ENCODE data around the gene TPSB2.

The TPSB2 gene

GRCh38 chr16:1214719-1215118 is 15.3 kb downstream of the TPSB2 start:
- H3K27me3 Mint-ChIP-seq, result peaks cover 10% of the 10 kb centered on the region
- DNase-seq (ENCODE audit: low spot score in 2 of 2), result no peak
- no peaks in the 10 kb centered on the region for H3K36me3 Mint-ChIP-seq
- H3K27ac Mint-ChIP-seq, result no peak overlapping the region
- no peak for ATAC-seq (ENCODE audit: low read depth)
- no peak overlapping the region for H3K4me3 Mint-ChIP-seq
- no peaks in the 10 kb centered on the region for H3K9me3 Mint-ChIP-seq
- no peaks in the 10 kb centered on the region for H3K4me1 Mint-ChIP-seq

- Mint-ChIP-seq H3K9me3 (no peaks in the 10 kb centered on the region), H3K4me3 (no peak overlapping the region), H3K36me3 (no peaks in the 10 kb centered on the region), H3K4me1 (no peaks in the 10 kb centered on the region), H3K27me3 (peaks cover 10% of the 10 kb centered on the region), H3K27ac (no peak overlapping the region)
- DNase-seq (ENCODE audit: low spot score in 2 of 2) (no peak), ATAC-seq (ENCODE audit: low read depth) (no peak)
These were observed 16.1 kb downstream of the TPSB2 start for GRCh38 chr16:1213796-1214372.

GRCh38 chr16:1213231-1213630 is 16.8 kb downstream of the TPSB2 start:
- DNase-seq (ENCODE audit: low spot score in 2 of 2), result no peak
- ATAC-seq (ENCODE audit: low read depth), result no peak
- Mint-ChIP-seq H3K4me1 (no peaks in the 10 kb centered on the region), H3K9me3 (no peaks in the 10 kb centered on the region), H3K4me3 (no peak overlapping the region), H3K27me3 (peaks cover 10% of the 10 kb centered on the region), H3K27ac (no peak overlapping the region), H3K36me3 (no peaks in the 10 kb centered on the region)

- no peaks in the 10 kb centered on the region for H3K9me3 Mint-ChIP-seq
- H3K27ac Mint-ChIP-seq, result no peak overlapping the region
- H3K4me1 Mint-ChIP-seq, result no peaks in the 10 kb centered on the region
- H3K4me3 Mint-ChIP-seq, result no peak overlapping the region
- DNase-seq (ENCODE audit: low spot score in 2 of 2), result no peak
- ATAC-seq (ENCODE audit: low read depth), result no peak
- H3K27me3 Mint-ChIP-seq, result peaks cover 10% of the 10 kb centered on the region
- H3K36me3 Mint-ChIP-seq, result no peaks in the 10 kb centered on the region
These were observed 17.3 kb downstream of the TPSB2 start for GRCh38 chr16:1212616-1213194.

GRCh38 chr16:1211451-1212268 is 18.3 kb downstream of the TPSB2 start:
- no peaks in the 10 kb centered on the region for H3K9me3 Mint-ChIP-seq
- DNase-seq (ENCODE audit: low spot score in 2 of 2), result no peak

GRCh38 chr16:1210461-1210860 is 19.5 kb downstream of the TPSB2 start:
- Mint-ChIP-seq H3K9me3 (no peaks in the 10 kb centered on the region), H3K27me3 (peaks cover 5% of the 10 kb centered on the region), H3K4me3 (no peak overlapping the region), H3K4me1 (no peaks in the 10 kb centered on the region), H3K27ac (no peak overlapping the region), H3K36me3 (no peaks in the 10 kb centered on the region)
- ATAC-seq (ENCODE audit: low read depth) (no peak), DNase-seq (ENCODE audit: low spot score in 2 of 2) (no peak)

More at GRCh38 chr16:1211451-1212268, 18.3 kb downstream of the TPSB2 start:
- Mint-ChIP-seq H3K4me3 (no peak overlapping the region), H3K27me3 (peaks cover 10% of the 10 kb centered on the region), H3K4me1 (no peaks in the 10 kb centered on the region), H3K27ac (no peak overlapping the region), H3K36me3 (no peaks in the 10 kb centered on the region)
- no peak for ATAC-seq (ENCODE audit: low read depth)

- Mint-ChIP-seq H3K4me1 (no peaks in the 10 kb centered on the region), H3K4me3 (no peak overlapping the region), H3K36me3 (no peaks in the 10 kb centered on the region), H3K27ac (no peak overlapping the region), H3K27me3 (peaks cover 2% of the 10 kb centered on the region), H3K9me3 (no peaks in the 10 kb centered on the region)
- DNase-seq (ENCODE audit: low spot score in 2 of 2) (no peak), ATAC-seq (ENCODE audit: low read depth) (no peak)
These were observed 20.9 kb downstream of the TPSB2 start for GRCh38 chr16:1209081-1209480.

- Mint-ChIP-seq H3K9me3 (no peaks in the 10 kb centered on the region), H3K27me3 (peaks cover 1% of the 10 kb centered on the region), H3K4me1 (no peaks in the 10 kb centered on the region), H3K27ac (no peak overlapping the region), H3K36me3 (no peaks in the 10 kb centered on the region), H3K4me3 (no peak overlapping the region)
- no peak for ATAC-seq (ENCODE audit: low read depth)
- no peak for DNase-seq (ENCODE audit: low spot score in 2 of 2)
These were observed 21.6 kb downstream of the TPSB2 start for GRCh38 chr16:1208239-1208830.

- DNase-seq (ENCODE audit: low spot score in 2 of 2), result no peak
- ATAC-seq (ENCODE audit: low read depth), result no peak
- Mint-ChIP-seq H3K36me3 (no peaks in the 10 kb centered on the region), H3K4me1 (no peaks in the 10 kb centered on the region), H3K9me3 (no peaks in the 10 kb centered on the region), H3K27me3 (peaks cover 1% of the 10 kb centered on the region), H3K4me3 (no peak overlapping the region), H3K27ac (no peak overlapping the region)
These were observed 23.2 kb downstream of the TPSB2 start for GRCh38 chr16:1206786-1207185.

GRCh38 chr16:1206326-1206725 is 23.7 kb downstream of the TPSB2 start:
- ATAC-seq (ENCODE audit: low read depth), result no peak
- Mint-ChIP-seq H3K27ac (no peak overlapping the region), H3K4me1 (no peaks in the 10 kb centered on the region), H3K4me3 (no peak overlapping the region), H3K9me3 (no peaks in the 10 kb centered on the region), H3K36me3 (no peaks in the 10 kb centered on the region), H3K27me3 (peaks cover 1% of the 10 kb centered on the region)
- DNase-seq (ENCODE audit: low spot score in 2 of 2), result no peak

- H3K9me3 Mint-ChIP-seq, result peaks cover 1% of the 10 kb centered on the region
- no peaks in the 10 kb centered on the region for H3K4me1 Mint-ChIP-seq
- DNase-seq (ENCODE audit: low spot score in 2 of 2) (no peak), ATAC-seq (ENCODE audit: low read depth) (no peak)
- H3K4me3 Mint-ChIP-seq, result no peak overlapping the region
- H3K36me3 Mint-ChIP-seq, result no peaks in the 10 kb centered on the region
- no peak overlapping the region for H3K27ac Mint-ChIP-seq
- H3K27me3 Mint-ChIP-seq, result peaks cover 1% of the 10 kb centered on the region
These were observed 25.1 kb downstream of the TPSB2 start for GRCh38 chr16:1204933-1205332.

- Mint-ChIP-seq H3K9me3 (peaks cover 4% of the 10 kb centered on the region), H3K4me3 (no peak overlapping the region), H3K27ac (no peak overlapping the region), H3K27me3 (peaks cover 1% of the 10 kb centered on the region), H3K36me3 (no peaks in the 10 kb centered on the region), H3K4me1 (peaks cover 3% of the 10 kb centered on the region)
- DNase-seq (ENCODE audit: low spot score in 2 of 2) (no peak), ATAC-seq (ENCODE audit: low read depth) (no peak)
These were observed 27.7 kb downstream of the TPSB2 start for GRCh38 chr16:1202274-1202673.

GRCh38 chr16:1201444-1201843 is 28.5 kb downstream of the TPSB2 start:
- H3K4me3 Mint-ChIP-seq, result no peak overlapping the region
- peaks cover 4% of the 10 kb centered on the region for H3K9me3 Mint-ChIP-seq
- H3K27me3 Mint-ChIP-seq, result peaks cover 1% of the 10 kb centered on the region
- no peak for ATAC-seq (ENCODE audit: low read depth)
- no peak overlapping the region for H3K27ac Mint-ChIP-seq
- peaks cover 3% of the 10 kb centered on the region for H3K4me1 Mint-ChIP-seq
- DNase-seq (ENCODE audit: low spot score in 2 of 2), result no peak
- H3K36me3 Mint-ChIP-seq, result no peaks in the 10 kb centered on the region

- ATAC-seq (ENCODE audit: low read depth), result no peak
- H3K27ac Mint-ChIP-seq, result no peak overlapping the region
- no peaks in the 10 kb centered on the region for H3K36me3 Mint-ChIP-seq
These were observed 29.9 kb downstream of the TPSB2 start for GRCh38 chr16:1200014-1200627.

More at GRCh38 chr16:1200014-1200627, 29.9 kb downstream of the TPSB2 start:
- Mint-ChIP-seq H3K27me3 (peaks cover 1% of the 10 kb centered on the region), H3K4me3 (no peak overlapping the region), H3K4me1 (peaks cover 3% of the 10 kb centered on the region), H3K9me3 (peaks cover 4% of the 10 kb centered on the region)
- DNase-seq (ENCODE audit: low spot score in 2 of 2), result no peak

All from memory B cell (primary cell).